ENCODE data around the gene HEATR3.
"Not testable (repeated sequence)": the region's sequence is repeated elsewhere in the genome, so short reads cannot be mapped to it uniquely, and the experiment has no call there.

Gene HEATR3

DNA sequence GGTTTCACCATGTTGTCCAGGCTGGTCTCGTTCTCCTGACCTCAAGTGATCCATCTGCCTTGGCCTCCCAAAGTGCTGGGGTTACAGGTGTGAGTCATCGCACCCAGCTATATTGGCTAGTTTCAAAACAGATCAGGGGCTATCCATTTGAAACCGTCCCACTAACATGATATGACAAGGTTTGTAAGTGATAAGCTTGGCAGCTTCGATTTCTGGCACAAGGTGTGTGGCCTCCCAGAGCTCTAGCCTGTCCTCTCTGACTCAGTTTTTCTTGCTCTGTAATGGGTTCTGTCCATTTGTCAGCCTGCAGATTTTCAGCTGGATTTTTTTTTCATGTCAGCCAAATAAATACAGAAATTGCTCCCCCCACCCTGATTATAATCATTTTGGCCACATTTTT is 55.5 kb downstream of the HEATR3 start:
- TF ChIP-seq, protein P1, sequence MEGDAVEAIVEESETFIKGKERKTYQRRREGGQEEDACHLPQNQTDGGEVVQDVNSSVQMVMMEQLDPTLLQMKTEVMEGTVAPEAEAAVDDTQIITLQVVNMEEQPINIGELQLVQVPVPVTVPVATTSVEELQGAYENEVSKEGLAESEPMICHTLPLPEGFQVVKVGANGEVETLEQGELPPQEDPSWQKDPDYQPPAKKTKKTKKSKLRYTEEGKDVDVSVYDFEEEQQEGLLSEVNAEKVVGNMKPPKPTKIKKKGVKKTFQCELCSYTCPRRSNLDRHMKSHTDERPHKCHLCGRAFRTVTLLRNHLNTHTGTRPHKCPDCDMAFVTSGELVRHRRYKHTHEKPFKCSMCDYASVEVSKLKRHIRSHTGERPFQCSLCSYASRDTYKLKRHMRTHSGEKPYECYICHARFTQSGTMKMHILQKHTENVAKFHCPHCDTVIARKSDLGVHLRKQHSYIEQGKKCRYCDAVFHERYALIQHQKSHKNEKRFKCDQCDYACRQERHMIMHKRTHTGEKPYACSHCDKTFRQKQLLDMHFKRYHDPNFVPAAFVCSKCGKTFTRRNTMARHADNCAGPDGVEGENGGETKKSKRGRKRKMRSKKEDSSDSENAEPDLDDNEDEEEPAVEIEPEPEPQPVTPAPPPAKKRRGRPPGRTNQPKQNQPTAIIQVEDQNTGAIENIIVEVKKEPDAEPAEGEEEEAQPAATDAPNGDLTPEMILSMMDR (IDR thresholded peaks at IDR 0.05): no peak
- H3K4me1 ChIP-seq: no peaks in the 10 kb centered on the region
- no peaks in the 10 kb centered on the region for H3K27me3 ChIP-seq (ENCODE audit: control insufficient read depth, insufficient read depth, low read length)
- no peak overlapping the region for H2AFZ ChIP-seq
- no peak overlapping the region for H3K4me2 ChIP-seq (ENCODE audit: low read length)
- H3K9ac ChIP-seq: no peak overlapping the region
- no peaks in the 10 kb centered on the region for H3K9me3 ChIP-seq (ENCODE audit: control insufficient read depth, low read length)
- H3K36me3 ChIP-seq (ENCODE audit: control insufficient read depth, insufficient read depth, low read length): no peaks in the 10 kb centered on the region
- no peak overlapping the region for H3K27ac ChIP-seq
- H3K79me2 ChIP-seq: no peaks in the 10 kb centered on the region
- no peak overlapping the region for H3K4me3 ChIP-seq (ENCODE audit: low read depth, low read length)

GRCh38 chr16:50121721-50122445 is 56.1 kb downstream of the HEATR3 start:
- no peak overlapping the region for H3K4me2 ChIP-seq (ENCODE audit: low read length)
- H3K27ac ChIP-seq: no peak overlapping the region
- H3K4me3 ChIP-seq (ENCODE audit: low read depth, low read length): no peak overlapping the region
- H3K27me3 ChIP-seq (ENCODE audit: control insufficient read depth, insufficient read depth, low read length): no peaks in the 10 kb centered on the region
- no peaks in the 10 kb centered on the region for H3K79me2 ChIP-seq
- no peak overlapping the region for H2AFZ ChIP-seq
- no peak overlapping the region for H3K9ac ChIP-seq
- no peaks in the 10 kb centered on the region for H3K36me3 ChIP-seq (ENCODE audit: control insufficient read depth, insufficient read depth, low read length)
- H3K9me3 ChIP-seq (ENCODE audit: control insufficient read depth, low read length): no peaks in the 10 kb centered on the region
- no peaks in the 10 kb centered on the region for H3K4me1 ChIP-seq
- TF ChIP-seq, protein P1 (IDR thresholded peaks at IDR 0.05): no peak

DNA sequence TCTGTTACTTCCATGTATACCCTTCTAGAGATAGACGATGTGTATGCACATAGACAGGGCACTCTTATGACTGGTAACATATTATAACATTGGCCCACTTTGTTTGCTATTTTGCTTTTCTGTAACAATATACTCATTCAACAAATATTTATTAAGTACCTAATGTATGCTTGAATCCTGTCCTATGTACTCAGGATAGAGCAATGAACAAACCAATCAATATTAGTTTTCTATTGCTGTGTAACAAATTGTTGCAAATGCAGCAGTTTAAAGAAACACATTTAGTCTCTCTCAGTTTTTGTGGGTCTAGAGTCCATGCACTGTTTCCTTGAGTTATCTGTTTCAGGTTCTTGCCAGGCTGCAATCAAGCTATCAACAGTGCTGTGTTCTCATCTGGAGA is 57.6 kb downstream of the HEATR3 start:
- H3K4me3 ChIP-seq (ENCODE audit: low read depth, low read length): no peak overlapping the region
- no peak overlapping the region for H3K27ac ChIP-seq
- H3K79me2 ChIP-seq: no peaks in the 10 kb centered on the region
- H3K9me3 ChIP-seq (ENCODE audit: control insufficient read depth, low read length): no peaks in the 10 kb centered on the region
- H3K4me1 ChIP-seq: no peaks in the 10 kb centered on the region
- no peak overlapping the region for H3K4me2 ChIP-seq (ENCODE audit: low read length)
- H3K9ac ChIP-seq: no peak overlapping the region
- no peaks in the 10 kb centered on the region for H3K36me3 ChIP-seq (ENCODE audit: control insufficient read depth, insufficient read depth, low read length)
- H2AFZ ChIP-seq: no peak overlapping the region
- H3K27me3 ChIP-seq (ENCODE audit: control insufficient read depth, insufficient read depth, low read length): no peaks in the 10 kb centered on the region
- TF ChIP-seq, protein P1 (IDR thresholded peaks at IDR 0.05): no peak

- TF ChIP-seq, protein P1 (IDR thresholded peaks at IDR 0.05): no peak
- Histone ChIP-seq H3K9ac (no peak overlapping the region), H3K36me3 (ENCODE audit: control insufficient read depth, insufficient read depth, low read length) (no peaks in the 10 kb centered on the region), H3K27me3 (ENCODE audit: control insufficient read depth, insufficient read depth, low read length) (no peaks in the 10 kb centered on the region), H3K4me2 (ENCODE audit: low read length) (no peak overlapping the region), H3K9me3 (ENCODE audit: control insufficient read depth, low read length) (no peaks in the 10 kb centered on the region), H2AFZ (no peak overlapping the region), H3K4me3 (ENCODE audit: low read depth, low read length) (no peak overlapping the region), H3K27ac (no peak overlapping the region), H3K4me1 (no peaks in the 10 kb centered on the region), H3K79me2 (no peaks in the 10 kb centered on the region)
Observed at GRCh38 chr16:50124769-50125168, 59.0 kb downstream of the HEATR3 start.

GRCh38 chr16:50126183-50126582 is 60.4 kb downstream of the HEATR3 start:
- no peaks in the 10 kb centered on the region for H3K9me3 ChIP-seq (ENCODE audit: control insufficient read depth, low read length)
- H3K36me3 ChIP-seq (ENCODE audit: control insufficient read depth, insufficient read depth, low read length): no peaks in the 10 kb centered on the region
- no peaks in the 10 kb centered on the region for H3K79me2 ChIP-seq
- no peak overlapping the region for H3K4me3 ChIP-seq (ENCODE audit: low read depth, low read length)
- no peak overlapping the region for H3K27ac ChIP-seq
- H3K9ac ChIP-seq: no peak overlapping the region
- H3K27me3 ChIP-seq (ENCODE audit: control insufficient read depth, insufficient read depth, low read length): no peaks in the 10 kb centered on the region
- no peaks in the 10 kb centered on the region for H3K4me1 ChIP-seq
- TF ChIP-seq, protein P1 (IDR thresholded peaks at IDR 0.05): no peak
- H3K4me2 ChIP-seq (ENCODE audit: low read length): no peak overlapping the region
- H2AFZ ChIP-seq: no peak overlapping the region

DNA sequence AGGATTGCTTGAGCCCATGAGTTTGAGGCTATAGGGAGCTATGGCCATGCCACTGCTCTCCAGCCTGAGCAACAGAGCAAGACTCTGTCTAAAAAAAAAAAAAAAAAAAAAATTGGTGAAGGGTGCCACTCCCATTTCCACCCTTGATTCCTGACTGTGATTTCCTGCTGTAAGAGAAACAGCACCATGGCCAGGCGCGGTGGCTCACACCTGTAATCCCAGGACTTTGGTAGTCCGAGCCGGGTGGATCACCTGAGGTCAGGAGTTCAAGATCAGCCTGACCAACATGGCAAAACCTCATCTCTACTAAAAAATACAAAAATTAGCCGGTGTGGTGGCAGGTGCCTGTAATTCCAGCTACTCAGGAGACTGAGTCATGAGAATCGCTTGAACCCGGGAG is 66.8 kb downstream of the HEATR3 start:
- not testable (repeated sequence) for H3K27me3 ChIP-seq (ENCODE audit: control insufficient read depth, insufficient read depth, low read length); H3K4me1 ChIP-seq; H3K4me3 ChIP-seq (ENCODE audit: low read depth, low read length); H3K27ac ChIP-seq; H3K9me3 ChIP-seq (ENCODE audit: control insufficient read depth, low read length); H3K79me2 ChIP-seq; H3K4me2 ChIP-seq (ENCODE audit: low read length); H3K9ac ChIP-seq; H2AFZ ChIP-seq; H3K36me3 ChIP-seq (ENCODE audit: control insufficient read depth, insufficient read depth, low read length)
